Left lung (tissue), 10 donors: ENCODE data around the gene JAGN1. TPM values are rescaled to one million over a fixed set of nuclear protein-coding genes. Genes with fewer than 3 reads are reported as not detected.
"Not testable (repeated sequence)": the region's sequence is repeated elsewhere in the genome, so short reads cannot be mapped to it uniquely, and the experiment has no call there.

Experiments
- ATAC-seq: fragments of 200-7000 bp; cut with Tn5 transposase; one replicate; pipeline ENCODE4 v1.9.1; 2020; ENCODE audit warnings: moderate library complexity
- DNase-seq, 4 donors: peaks; one replicate each; pipeline ENCODE4 v3.0.0-alpha.2; 2013 to 2020
- H3K27ac ChIP-seq, 2 donors: fragments of 200-600 bp; sonication (generic) in 1 of 2; one replicate each; pipeline versions ENCODE4 v1.5.0 to v1.8.0; 2020 to 2021
- H3K27me3 ChIP-seq, 2 donors: fragments of 200-600 bp; sonication (generic) in 1 of 2; one replicate each; pipeline versions ENCODE4 v1.5.0 to v1.8.0; 2020 to 2021
- H3K36me3 ChIP-seq, 2 donors: fragments of 200-600 bp; sonication (generic) in 1 of 2; one replicate each; pipeline versions ENCODE4 v1.5.0 to v1.8.0; 2020 to 2021
- H3K4me1 ChIP-seq, 2 donors: fragments of 200-600 bp; one replicate each; pipeline ENCODE4 v1.8.0; 2021
- H3K4me3 ChIP-seq, 2 donors: fragments of 200-600 bp; sonication (generic) in 1 of 2; one replicate each; pipeline versions ENCODE4 v1.5.0 to v1.8.0; 2020 to 2021; ENCODE audit warnings: mild to moderate bottlenecking in 1 of 2
- H3K9me3 ChIP-seq, 2 donors: fragments of 200-600 bp; sonication (generic) in 1 of 2; one replicate each; pipeline versions ENCODE4 v1.5.0 to v1.8.0; 2020 to 2021
- intact Hi-C, 2 donors: fragments of 100-400 bp; cut with DNase I; formaldehyde crosslinking; loops; one replicate each; pipeline versions ENCODE4 v1.11.2 to v1.14.2; 2022
- polyA plus RNA-seq, 6 donors: library from polyadenylated mRNA; unstranded; fragments of 120-200 nt; gene quantifications; one replicate each; pipeline ENCODE4 v1.2.1, GENCODE V29; 2013; ENCODE audit not compliant: insufficient read length in 6 of 6
- total RNA-seq, 2 donors: library from RNA; stranded (reverse); fragmentation: NEBNext Ultra II Directional; extraction: Animal tissue kit (Norgen Biotek cat#: 25700); gene quantifications; one replicate each; pipeline ENCODE4 v1.2.1, GENCODE V29; 2021
- TF ChIP-seq, protein P1 (sequence below), 2 donors: fragments of 200-600 bp; sonication (generic) in 1 of 2; IDR thresholded peaks; one replicate each; pipeline versions ENCODE4 v1.5.0 to v1.8.0; 2021; ENCODE audit warnings: antibody characterized with exemption in 2 of 2
- donor health status: DM: no; HTN: yes; CAD: no.
- donor health status: DM: no; HTN: no; CAD: no.

JAGN1 gene
- total and polyA plus RNA-seq, 8 donors, result 25.1 to 38.5 (median 34.9) TPM

GRCh38 chr3:9937486-9938238, 47.3 kb downstream of the JAGN1 start:
- ATAC-seq (no peak), DNase-seq (no peak)
- H3K27me3 ChIP-seq, result no peaks in the 10 kb centered on the region
- H3K9me3 ChIP-seq, result no peaks in the 10 kb centered on the region
- no peak overlapping the region for H3K4me3 ChIP-seq
- TF ChIP-seq, protein P1, sequence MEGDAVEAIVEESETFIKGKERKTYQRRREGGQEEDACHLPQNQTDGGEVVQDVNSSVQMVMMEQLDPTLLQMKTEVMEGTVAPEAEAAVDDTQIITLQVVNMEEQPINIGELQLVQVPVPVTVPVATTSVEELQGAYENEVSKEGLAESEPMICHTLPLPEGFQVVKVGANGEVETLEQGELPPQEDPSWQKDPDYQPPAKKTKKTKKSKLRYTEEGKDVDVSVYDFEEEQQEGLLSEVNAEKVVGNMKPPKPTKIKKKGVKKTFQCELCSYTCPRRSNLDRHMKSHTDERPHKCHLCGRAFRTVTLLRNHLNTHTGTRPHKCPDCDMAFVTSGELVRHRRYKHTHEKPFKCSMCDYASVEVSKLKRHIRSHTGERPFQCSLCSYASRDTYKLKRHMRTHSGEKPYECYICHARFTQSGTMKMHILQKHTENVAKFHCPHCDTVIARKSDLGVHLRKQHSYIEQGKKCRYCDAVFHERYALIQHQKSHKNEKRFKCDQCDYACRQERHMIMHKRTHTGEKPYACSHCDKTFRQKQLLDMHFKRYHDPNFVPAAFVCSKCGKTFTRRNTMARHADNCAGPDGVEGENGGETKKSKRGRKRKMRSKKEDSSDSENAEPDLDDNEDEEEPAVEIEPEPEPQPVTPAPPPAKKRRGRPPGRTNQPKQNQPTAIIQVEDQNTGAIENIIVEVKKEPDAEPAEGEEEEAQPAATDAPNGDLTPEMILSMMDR (IDR thresholded peaks at IDR 0.05), result no peak
- H3K36me3 ChIP-seq, result peaks cover 0 to 39% of the 10 kb centered on the region in 2 donors
- H3K27ac ChIP-seq, result no peak overlapping the region
- peaks cover 8 to 29% of the 10 kb centered on the region in 2 donors for H3K4me1 ChIP-seq
- intact Hi-C loops, result no loop called here

DNA sequence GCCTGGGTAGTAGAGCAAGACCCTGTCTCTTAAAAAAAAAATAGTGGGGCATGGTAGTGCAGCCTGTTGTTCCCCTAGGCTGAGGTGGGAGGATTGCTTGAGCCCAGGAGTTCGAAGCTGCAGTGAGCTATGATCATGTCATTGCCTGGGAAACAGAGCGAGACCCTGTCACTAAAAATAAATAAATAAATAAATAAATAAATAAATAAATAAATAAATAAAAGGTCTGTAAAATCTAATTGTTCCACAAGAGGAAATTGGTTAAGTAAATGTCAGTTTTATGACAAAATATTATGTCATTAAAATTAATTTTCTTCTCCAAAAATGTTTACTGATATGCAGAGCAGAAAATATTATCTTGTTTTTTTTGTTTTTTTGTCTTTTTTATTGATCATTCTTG, 48.6 kb downstream of the JAGN1 start:
- H3K4me3 ChIP-seq, result no peak overlapping the region
- H3K4me1 ChIP-seq, result peaks cover 8 to 26% of the 10 kb centered on the region in 2 donors
- H3K9me3 ChIP-seq, result no peaks in the 10 kb centered on the region
- no peak for DNase-seq
- TF ChIP-seq, protein P1 (IDR thresholded peaks at IDR 0.05), result no peak
- no peak overlapping the region for H3K27ac ChIP-seq
- peaks cover 0 to 50% of the 10 kb centered on the region in 2 donors for H3K36me3 ChIP-seq
- H3K27me3 ChIP-seq, result no peaks in the 10 kb centered on the region
- no peak for ATAC-seq
- intact Hi-C loops, result no loop called here

GRCh38 chr3:9939906-9940305, 49.5 kb downstream of the JAGN1 start:
- intact Hi-C loops, H3K9me3 ChIP-seq, ATAC-seq, DNase-seq, H3K27ac ChIP-seq, H3K27me3 ChIP-seq, H3K4me3 ChIP-seq: not testable (repeated sequence)
- Histone ChIP-seq H3K4me1 (peaks cover under 1 to 17% of the 10 kb centered on the region in 2 donors), H3K36me3 (peaks cover 0 to 58% of the 10 kb centered on the region in 2 donors)

- ATAC-seq, result no peak
- Histone ChIP-seq H3K4me1 (peaks cover 0 to 9% of the 10 kb centered on the region in 2 donors), H3K27me3 (no peaks in the 10 kb centered on the region), H3K27ac (no peak overlapping the region), H3K4me3 (no peak overlapping the region), H3K36me3 (peaks cover 0 to 58% of the 10 kb centered on the region in 2 donors), H3K9me3 (no peaks in the 10 kb centered on the region)
- TF ChIP-seq, protein P1 (IDR thresholded peaks at IDR 0.05), result no peak
- intact Hi-C loops, result no loop called here
- no peak for DNase-seq
Observed at GRCh38 chr3:9940746-9941145, 50.3 kb downstream of the JAGN1 start.

DNA sequence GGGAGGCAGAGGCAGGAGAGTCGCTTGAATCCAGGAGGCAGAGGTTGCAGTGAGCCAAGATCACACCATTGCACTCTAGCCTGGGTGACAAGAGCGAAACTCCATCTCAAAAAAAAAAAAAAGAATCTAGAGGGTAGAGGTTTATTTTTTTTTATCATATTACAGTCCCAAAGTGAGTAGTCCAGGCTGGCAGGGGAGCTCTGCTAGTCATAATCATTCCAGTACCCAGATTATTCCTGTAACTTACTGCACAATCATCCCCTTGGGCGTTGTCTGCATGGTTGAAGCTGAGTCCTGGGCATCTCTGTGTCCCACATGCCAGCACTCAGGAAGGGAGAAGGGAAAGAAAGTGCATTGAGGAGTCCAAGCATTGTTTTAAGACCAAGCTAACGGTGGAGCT, 51.8 kb downstream of the JAGN1 start:
- Histone ChIP-seq H3K4me1 (peaks cover 0 to 5% of the 10 kb centered on the region in 2 donors), H3K36me3 (peaks cover 0 to 52% of the 10 kb centered on the region in 2 donors), H3K27ac (no peak overlapping the region), H3K9me3 (no peaks in the 10 kb centered on the region), H3K4me3 (no peak overlapping the region), H3K27me3 (no peaks in the 10 kb centered on the region)
- ATAC-seq (no peak), DNase-seq (no peak)
- TF ChIP-seq, protein P1 (IDR thresholded peaks at IDR 0.05), result no peak
- intact Hi-C loops, result no loop called here
